ENCODE data around the gene PATZ1. TPM values are rescaled to one million over a fixed set of nuclear protein-coding genes. Genes with fewer than 3 reads are reported as not detected.

PATZ1 gene
- total RNA-seq, 1 experiment from 2014 or later: 23.4 TPM

Small RNA genes lying within 50 kb of the gene (small RNA-seq; reads per million reads assigned to genes)
- gene RNA5SP496: 0 reads per million in 2 experiments
- 0 reads per million in 2 experiments for gene RNU6-338P

Other genes starting within 250 kb of the PATZ1 start
- 2.0 and 3.0 TPM in 2 replicates for gene SELENOM, start 238.8 kb downstream of the PATZ1 start, total RNA-seq (2014; rRNA removed; shearing (Covaris generic))
- 0.19 and 0.26 TPM in 2 replicates for gene INPP5J, start 223.4 kb downstream of the PATZ1 start, total RNA-seq (2014; rRNA removed; shearing (Covaris generic))
- gene PLA2G3, start 205.8 kb downstream of the PATZ1 start, total RNA-seq (2014; rRNA removed; shearing (Covaris generic)): 0.03 TPM in 1 of 2 replicates, not detected in the other
- gene RNF185, start 186.2 kb downstream of the PATZ1 start, total RNA-seq (2014; rRNA removed; shearing (Covaris generic)): 63.5 and 68.7 TPM in 2 replicates
- 36.6 and 43.9 TPM in 2 replicates for gene LIMK2, start 134.0 kb downstream of the PATZ1 start, total RNA-seq (2014; rRNA removed; shearing (Covaris generic))
- 2.3 and 2.7 TPM in 2 replicates for gene PIK3IP1, start 53.9 kb downstream of the PATZ1 start, total RNA-seq (2014; rRNA removed; shearing (Covaris generic))
- gene DRG1, start 53.3 kb upstream of the PATZ1 start, total RNA-seq (2014; rRNA removed; shearing (Covaris generic)): 93.5 and 98.0 TPM in 2 replicates
- 6.9 and 8.2 TPM in 2 replicates for gene EIF4ENIF1, start 143.5 kb upstream of the PATZ1 start, total RNA-seq (2014; rRNA removed; shearing (Covaris generic))
- gene SFI1, start 150.2 kb upstream of the PATZ1 start, total RNA-seq (2014; rRNA removed; shearing (Covaris generic)): 11.8 and 15.1 TPM in 2 replicates

All from SK-MEL-5 (cell line).